Stimulated activated CD8-positive, alpha-beta memory T cell treated with anti-CD3 and anti-CD28 coated beads, Interleukin-12 subunit alpha, Interleukin-12 subunit beta, amount 100 ng/mL, for 24 hours (primary cell): ENCODE measurements around the gene PALM.
"Not testable (repeated sequence)": the region's sequence is repeated elsewhere in the genome, so short reads cannot be mapped to it uniquely, and the experiment has no call there.

Source experiments
- DNase-seq: peaks from one replicate; pipeline ENCODE4 v3.0.0-alpha.2; 2020; ENCODE audit errors: extremely low read depth

The PALM gene

DNA sequence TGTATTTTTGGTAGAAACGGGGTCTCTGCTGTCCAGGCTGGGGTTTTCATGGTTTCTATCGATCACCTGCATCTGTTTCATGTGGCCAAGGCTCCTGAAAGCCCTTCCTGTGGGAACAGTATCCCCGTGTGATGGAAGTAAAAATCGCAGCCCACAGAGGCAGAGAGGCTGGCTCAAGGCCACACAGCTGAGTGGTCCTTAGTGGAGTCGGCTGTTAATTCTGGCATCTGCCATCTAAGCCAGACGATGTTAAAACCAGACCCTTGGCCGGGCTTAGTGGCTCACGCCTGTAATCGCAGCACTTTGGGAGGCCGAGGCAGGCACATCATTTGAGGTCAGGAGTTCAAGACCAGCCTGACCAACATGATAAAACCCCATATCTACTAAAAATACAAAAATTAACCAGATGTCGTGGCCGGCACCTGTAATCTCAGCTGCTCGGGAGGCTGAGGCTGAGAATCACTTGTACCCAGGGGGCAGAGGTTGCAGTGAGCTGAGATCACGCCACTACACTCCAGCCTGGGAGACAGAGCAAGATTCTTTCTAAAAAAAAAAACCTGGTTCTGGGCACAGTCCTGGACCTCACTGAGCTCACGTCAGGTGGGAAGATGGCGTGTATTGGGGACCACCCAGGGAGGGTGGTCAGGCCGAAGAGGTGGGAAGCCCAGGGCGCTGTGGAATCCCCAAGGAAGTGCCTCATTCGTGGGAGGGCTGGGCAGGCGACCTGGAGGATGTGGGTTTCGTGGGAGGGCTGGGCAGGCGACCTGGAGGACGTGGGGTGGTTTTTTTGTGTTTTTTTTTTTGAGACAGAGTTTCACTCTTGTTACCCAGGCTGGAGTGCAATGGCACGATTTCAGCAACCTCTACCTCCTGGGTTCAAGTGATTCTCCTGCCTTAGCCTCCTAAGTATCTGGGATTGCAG, 23.7 kb downstream of the PALM start:
- no peak for DNase-seq

DNA sequence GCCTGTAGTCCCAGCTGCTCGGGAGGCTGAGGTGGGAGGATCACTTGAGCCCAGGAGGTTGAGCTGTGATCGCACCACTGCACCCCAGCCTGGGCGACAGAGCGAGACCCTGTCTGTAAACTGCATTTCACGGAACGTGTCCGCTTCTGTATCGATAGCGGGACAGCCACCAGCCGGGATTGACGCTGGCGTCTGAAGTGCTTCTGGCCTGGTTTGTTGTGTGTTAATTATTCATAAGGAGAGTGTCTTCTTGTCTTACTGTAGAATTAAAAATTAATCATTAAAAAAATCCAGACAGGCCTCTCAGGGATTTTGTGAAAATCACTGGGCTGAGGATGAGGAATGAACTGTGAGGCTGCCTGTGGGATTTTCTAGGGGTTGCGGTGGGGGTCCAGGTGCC, 26.0 kb downstream of the PALM start:
- DNase-seq, result no peak

- no peak for DNase-seq
Measured at GRCh38 chr19:736125-736524, 27.4 kb downstream of the PALM start.

- peak; percentile 12 for DNase-seq
Measured at GRCh38 chr19:737591-738093, 28.9 kb downstream of the PALM start.

GRCh38 chr19:738509-739128, 29.9 kb downstream of the PALM start:
- DNase-seq, result no peak

- DNase-seq, result no peak
Measured at GRCh38 chr19:739998-740715, 31.4 kb downstream of the PALM start.

DNA sequence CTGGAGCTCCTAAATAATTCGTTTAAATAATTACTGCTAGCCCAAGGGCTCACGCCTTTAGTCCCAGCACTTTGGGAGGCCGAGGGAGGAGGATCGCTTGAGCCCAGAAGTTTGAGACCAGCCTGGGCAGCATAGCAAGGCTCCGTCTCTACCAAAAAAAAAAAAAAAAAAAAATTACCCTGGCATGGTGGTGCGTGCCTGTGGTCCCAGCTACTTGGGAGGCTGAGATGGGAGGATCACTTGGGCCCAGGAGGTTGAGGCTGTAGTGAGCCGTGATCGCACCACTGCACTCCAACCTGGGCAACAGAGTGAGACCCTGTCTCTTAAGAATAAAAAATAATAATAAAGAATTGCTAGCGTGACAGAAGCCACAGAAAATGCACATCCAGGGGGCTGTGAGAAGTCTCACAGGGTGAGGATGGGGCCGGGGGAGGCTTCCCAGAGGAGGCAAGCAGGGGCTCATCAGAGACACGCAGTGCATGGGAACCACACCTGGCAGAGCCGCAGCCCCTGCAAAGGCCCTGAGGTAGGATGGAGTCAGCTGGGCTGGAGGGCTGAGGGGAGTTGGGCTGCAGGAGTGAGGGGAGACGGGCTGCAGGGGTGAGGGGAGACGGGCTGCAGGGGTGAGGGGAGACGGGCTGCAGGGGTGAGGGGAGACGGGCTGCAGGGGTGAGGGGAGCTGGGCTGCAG, 32.2 kb downstream of the PALM start:
- not testable (repeated sequence) for DNase-seq

GRCh38 chr19:741506-742131, 32.9 kb downstream of the PALM start:
- DNase-seq, result no peak

GRCh38 chr19:742540-743075, 33.9 kb downstream of the PALM start:
- DNase-seq, result no peak

- no peak for DNase-seq
Measured at GRCh38 chr19:743168-743687, 34.5 kb downstream of the PALM start.

DNA sequence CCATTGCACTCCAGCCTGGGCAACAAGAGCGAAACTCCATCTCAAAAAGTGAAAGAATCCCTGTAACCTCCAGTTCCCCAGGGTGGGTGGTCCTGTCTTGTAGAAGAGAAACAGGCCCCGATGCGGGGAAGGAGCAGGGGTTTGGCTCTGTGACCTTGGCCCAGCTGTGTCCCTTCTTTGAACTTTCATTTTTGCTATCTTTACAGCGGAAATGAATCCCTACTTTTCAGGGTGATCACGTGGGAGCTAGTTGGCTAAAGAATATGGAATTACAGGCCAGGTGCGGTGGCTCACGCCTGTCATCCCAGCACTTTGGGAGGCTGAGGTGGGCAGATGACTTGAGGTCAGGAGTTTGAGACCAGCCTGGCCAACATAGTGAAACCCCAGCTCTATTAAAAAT, 36.4 kb downstream of the PALM start:
- DNase-seq, result not testable (repeated sequence)

- DNase-seq, result no peak
Measured at GRCh38 chr19:746208-746819, 37.6 kb downstream of the PALM start.

DNA sequence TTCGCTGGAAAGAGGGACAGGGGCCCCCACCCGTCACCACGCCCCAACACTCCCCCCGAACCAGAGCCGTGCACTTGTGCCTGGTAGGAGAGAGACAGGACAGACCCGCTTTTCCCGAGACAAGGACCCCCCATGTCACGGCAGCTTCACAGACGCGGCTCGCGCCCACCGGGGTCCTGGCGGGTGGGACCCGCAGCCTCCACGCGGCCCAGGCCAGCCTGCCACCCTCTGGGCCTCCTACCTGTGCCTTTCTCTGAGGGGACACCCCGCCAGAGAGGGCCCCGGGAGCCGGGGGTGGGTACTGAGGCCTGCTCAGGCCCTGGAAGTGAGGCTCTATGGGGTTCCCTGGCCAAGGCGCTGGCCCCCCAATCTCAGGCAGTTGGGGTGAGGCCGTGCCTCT, 38.2 kb downstream of the PALM start:
- no peak for DNase-seq

DNA sequence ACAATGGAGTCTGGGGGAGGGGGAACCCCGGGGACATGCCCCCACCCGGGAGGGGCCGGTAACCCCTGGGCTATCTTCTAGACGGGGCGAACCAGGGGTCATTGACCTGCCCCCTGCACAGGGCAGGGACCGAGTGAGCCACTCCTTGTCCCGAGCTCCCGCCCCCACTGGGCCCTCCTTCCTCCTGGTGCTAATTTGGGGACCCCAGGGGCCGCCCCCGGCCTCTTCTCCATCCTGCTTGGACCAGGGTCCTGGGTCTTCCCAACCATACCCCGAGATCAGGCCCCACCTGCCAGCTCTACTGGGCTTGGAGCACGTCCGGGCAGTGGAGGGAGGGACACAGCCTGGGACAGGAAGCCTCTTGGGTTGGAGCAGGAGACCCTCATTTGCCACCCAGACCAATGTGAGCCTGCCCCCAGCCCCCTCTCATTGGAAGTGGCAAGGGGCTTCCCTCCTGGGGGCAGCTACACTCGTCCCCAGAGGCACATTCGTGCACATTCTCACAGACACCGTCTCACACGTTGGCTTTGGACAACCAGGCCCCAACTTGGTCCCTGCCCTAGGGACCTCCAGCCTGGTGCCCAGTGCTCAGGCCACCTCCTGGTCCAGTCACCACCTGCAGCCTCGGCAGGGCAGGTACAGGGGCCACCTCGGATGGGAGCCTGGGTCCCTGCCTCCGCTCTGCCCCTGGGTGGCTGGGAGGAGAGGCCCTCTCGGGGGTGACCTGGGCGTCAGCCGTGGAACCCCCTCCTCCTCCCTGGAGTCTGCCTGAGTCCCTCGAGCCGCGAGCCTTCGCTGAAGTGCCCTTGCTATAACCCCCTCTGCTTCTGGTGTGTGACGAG, 38.9 kb downstream of the PALM start:
- no peak for DNase-seq

DNA sequence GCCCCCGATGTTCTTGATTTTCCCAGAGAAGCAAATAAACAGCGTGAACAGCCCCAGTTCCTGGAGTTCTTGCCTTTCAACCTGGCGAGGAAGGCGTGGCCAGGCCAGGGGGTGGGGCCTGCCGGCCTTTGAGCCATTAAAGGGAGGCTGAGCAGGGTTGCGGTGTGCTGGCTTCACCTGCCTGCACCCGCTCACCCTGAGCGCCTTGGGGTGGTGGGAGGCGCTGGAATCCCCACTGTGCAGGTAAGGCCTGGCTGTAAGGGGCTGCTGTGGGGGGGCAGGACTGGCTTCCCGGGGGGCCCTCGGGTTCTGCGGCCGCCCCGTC, 39.5 kb downstream of the PALM start:
- DNase-seq, result no peak

DNA sequence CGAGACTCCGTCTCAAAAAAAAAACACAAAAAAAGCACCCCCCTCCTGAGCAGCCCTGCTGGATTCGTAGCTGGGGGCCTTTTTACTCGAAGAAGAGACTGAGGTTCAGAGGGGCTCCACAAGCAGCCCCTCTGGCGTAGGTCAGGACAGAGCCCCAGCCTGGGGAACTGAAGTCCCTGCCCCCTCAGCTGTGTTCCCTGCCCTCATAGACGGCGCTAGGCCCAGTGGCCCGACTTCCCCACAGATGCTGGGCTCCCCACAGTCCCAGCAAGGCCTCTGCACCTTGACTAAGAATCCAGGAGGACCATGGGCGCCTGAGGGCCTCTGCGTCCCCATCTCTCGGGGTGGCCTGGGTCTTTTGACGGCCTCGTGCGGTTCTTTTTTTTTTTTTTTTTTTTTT, 41.1 kb downstream of the PALM start:
- DNase-seq, result no peak

DNA sequence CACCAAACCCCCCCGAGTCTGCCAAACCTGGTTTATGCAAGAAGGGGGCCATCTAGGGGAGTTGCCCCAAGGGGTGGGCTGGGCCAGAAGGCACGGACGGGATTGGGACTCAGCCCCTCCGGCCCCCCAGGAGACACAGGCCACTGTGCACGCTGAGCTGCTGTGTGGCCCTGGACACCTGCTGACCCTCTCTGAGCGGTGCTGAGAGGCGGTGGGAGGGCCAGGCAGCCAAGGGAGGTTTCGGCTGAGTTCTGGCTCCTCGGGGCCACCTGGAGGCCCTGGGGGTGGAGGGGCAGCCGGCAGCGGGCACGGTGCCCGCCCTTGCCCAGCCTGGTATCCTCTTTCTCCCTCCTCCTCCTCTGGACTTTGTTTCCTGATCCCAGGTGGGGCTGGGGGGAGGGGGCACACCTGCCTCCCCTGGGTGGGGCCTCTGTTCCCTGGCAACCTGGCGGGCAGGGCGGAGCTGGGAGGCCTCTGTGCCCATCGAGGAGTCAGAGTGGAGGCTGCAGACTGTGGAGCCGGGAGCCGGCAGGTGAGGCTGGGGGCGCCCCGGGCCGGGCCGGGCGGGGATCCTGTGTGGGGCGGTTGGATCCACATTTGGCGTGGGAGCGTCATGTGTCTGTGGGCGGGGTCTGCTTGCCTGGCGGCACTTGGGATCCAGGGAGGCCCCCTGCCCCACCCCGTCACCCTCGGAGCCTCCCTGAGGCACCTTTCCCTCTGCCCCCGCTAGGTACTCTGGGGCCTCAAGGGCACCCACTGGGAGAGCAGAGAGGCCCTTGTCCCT, 42.1 kb downstream of the PALM start, which contains the start of gene MISP:
TSS of gene MISP (plus strand) at position 473 of the 784 bp plus-strand sequence. CDS start 5,835 bp downstream, outside the sequence.
- no peak for DNase-seq

GRCh38 chr19:751501-752341, 43.0 kb downstream of the PALM start:
- no peak for DNase-seq
